Anterior cingulate cortex (tissue), 58 donors: ENCODE measurements around the gene EPS8.
A peak's percentile ranks its signal among the peaks of the same experiment; 100 is the strongest.
"Not testable (repeated sequence)": the region's sequence is repeated elsewhere in the genome, so short reads cannot be mapped to it uniquely, and the experiment has no call there.

Experiments
- DNase-seq, 58 donors: peaks; one replicate each; lab custom pipeline; 2025; lab: John Stamatoyannopoulos, UW

The EPS8 gene

GRCh38 chr12:15767301-15767700 lies 21.9 kb downstream of the EPS8 start:
- DNase-seq = no peak

GRCh38 chr12:15763328-15763727 lies 25.9 kb downstream of the EPS8 start:
- DNase-seq = peak in 2 of 58 donors; percentile 3 to 4

- not testable (repeated sequence) for DNase-seq
These were observed 27.0 kb downstream of the EPS8 start for GRCh38 chr12:15762162-15762561.

- no peak for DNase-seq
These were observed 31.5 kb downstream of the EPS8 start for GRCh38 chr12:15757553-15758255.

- DNase-seq = no peak
These were observed 32.4 kb downstream of the EPS8 start for GRCh38 chr12:15756822-15757221.

GRCh38 chr12:15754233-15754632 lies 35.0 kb downstream of the EPS8 start:
- DNase-seq = no peak

GRCh38 chr12:15752785-15753184 lies 36.4 kb downstream of the EPS8 start:
- no peak for DNase-seq

GRCh38 chr12:15751741-15752140 lies 37.4 kb downstream of the EPS8 start:
- DNase-seq = no peak

GRCh38 chr12:15749937-15750336 lies 39.3 kb downstream of the EPS8 start:
- DNase-seq = no peak

GRCh38 chr12:15741870-15742269 lies 47.3 kb downstream of the EPS8 start:
- not testable (repeated sequence) for DNase-seq

GRCh38 chr12:15741082-15741481 lies 48.1 kb downstream of the EPS8 start:
- no peak for DNase-seq

GRCh38 chr12:15740389-15740788 lies 48.8 kb downstream of the EPS8 start:
- DNase-seq = not testable (repeated sequence)

- no peak for DNase-seq
These were observed 50.7 kb downstream of the EPS8 start for GRCh38 chr12:15738438-15739015.

GRCh38 chr12:15735837-15736615 lies 53.2 kb downstream of the EPS8 start:
- no peak for DNase-seq

- no peak for DNase-seq
These were observed 56.1 kb downstream of the EPS8 start for GRCh38 chr12:15733136-15733535.

- DNase-seq = no peak
These were observed 56.7 kb downstream of the EPS8 start for GRCh38 chr12:15732341-15733061.

GRCh38 chr12:15731940-15732339 lies 57.2 kb downstream of the EPS8 start:
- no peak for DNase-seq

- DNase-seq = no peak
These were observed 60.1 kb downstream of the EPS8 start for GRCh38 chr12:15729097-15729496.

GRCh38 chr12:15728118-15728598 lies 61.0 kb downstream of the EPS8 start:
- no peak for DNase-seq

- DNase-seq = no peak
These were observed 62.4 kb downstream of the EPS8 start for GRCh38 chr12:15726878-15727150.
